Measurements from ENCODE around the gene RAB35. TPM values are rescaled to one million over a fixed set of nuclear protein-coding genes. Genes with fewer than 3 reads are reported as not detected.

The RAB35 gene
- total RNA-seq, 1 experiment from 2014 or later, result 57.1 TPM

- Histone ChIP-seq H3K4me3 (replicated peaks in 1 of 2; ENCODE audit: low read depth in 1 of 2, low read length in 2 of 2) (no peak overlapping the region), H3K4me1 (ENCODE audit: control insufficient read depth in 1 of 2, insufficient read depth in 2 of 2, low read length in 2 of 2) (peaks cover 18 to 21% of the 10 kb centered on the region in 2 experiments), H3K9ac (ENCODE audit: low read length) (no peak overlapping the region), H3K9me2 (ENCODE audit: insufficient read depth) (no peaks in the 10 kb centered on the region), H2AFZ (ENCODE audit: low read depth, low read length, poor library complexity, severe bottlenecking) (no peak overlapping the region), H3K36me3 (ENCODE audit: control insufficient read depth in 1 of 2, insufficient read depth in 2 of 2, low read length in 2 of 2) (no peaks in the 10 kb centered on the region; a peak in 1 of 4 replicates), H3K4me2 (ENCODE audit: low read length) (no peak overlapping the region), H3K79me2 (ENCODE audit: insufficient read depth, low read length) (no peaks in the 10 kb centered on the region), H3K27me3 (ENCODE audit: insufficient read depth, low read length) (no peaks in the 10 kb centered on the region), H4K20me1 (ENCODE audit: insufficient read depth) (no peaks in the 10 kb centered on the region), H3K9me3 (ENCODE audit: control insufficient read depth in 1 of 2, insufficient read depth in 1 of 2, low read depth in 1 of 2, low read length in 2 of 2) (no peaks in the 10 kb centered on the region), H3K27ac (ENCODE audit: low read depth, low read length) (no peak overlapping the region)
- DNase-seq (ENCODE audit: low read depth, low spot score) (no peak), ATAC-seq (no peak)
- no TSS peak for BruUV-seq (replicated peaks)
- RAD21 ChIA-PET (ENCODE audit: low non-redundant PET in 1 of 2, low total read pairs in 2 of 2, uncharacterized antibody in 2 of 2, unreplicated experiment in 2 of 2), result no interaction called here
- CTCF ChIA-PET, result no interaction called here
- no peak for TF ChIP-seq EZH2 (IDR thresholded peaks at IDR 0.05)
- TF ChIP-seq REST (IDR thresholded peaks at IDR 0.05; ENCODE audit: low read depth), result no peak
- no peak for TF ChIP-seq ATF3 (IDR thresholded peaks at IDR 0.05)
- TF ChIP-seq CTCF (IDR thresholded peaks at IDR 0.05 in 2 of 3, conservative IDR thresholded peaks at IDR 0.05 in 1 of 3; ENCODE audit: borderline replicate concordance in 1 of 3, insufficient read depth in 1 of 3, low read depth in 2 of 3, low read length in 2 of 3), result no peak
- no peak for TF ChIP-seq POLR2A (IDR thresholded peaks at IDR 0.05; ENCODE audit: borderline replicate concordance, extremely low read depth, insufficient read depth, insufficient read length)
- TF ChIP-seq ZFX (IDR thresholded peaks at IDR 0.05), result no peak
- POLR2A ChIA-PET, result no interaction called here
- intact Hi-C loops (cut with micrococcal nuclease), result no loop called here
Measured at GRCh38 chr12:120089105-120089504, 27.4 kb downstream of the RAB35 start.
